H1 (cell line): ENCODE results near the gene GIT1. TPM values are rescaled to one million over a fixed set of nuclear protein-coding genes. Genes with fewer than 3 reads are reported as not detected.

Experiments
- CTCF ChIA-PET: fragments of 300-600 bp; sonication (Branson Sonifier 250); formaldehyde crosslinking; loops from one replicate; lab custom pipeline; 2021; ENCODE audit not compliant: partially characterized antibody; lab: Charles Lee
- POLR2A ChIA-PET: fragments of 300-600 bp; sonication (Branson Sonifier 250); formaldehyde crosslinking; loops from one replicate; lab custom pipeline; 2021; ENCODE audit warnings: inconsistent platforms; ENCODE audit not compliant: partially characterized antibody; lab: Charles Lee
- DNase-seq, 2 experiments: peaks; one replicate each; pipeline versions ENCODE4 v3.0.0 to v3.0.0-alpha.2; 2010 to 2022; ENCODE audit warnings: low spot score in 2 of 2, low read depth in 1 of 2, mixed read lengths in 1 of 2
- FAIRE-seq: peaks from 2 replicates; lab custom pipeline; 2011; peaks lifted over from hg19 to GRCh38; lab: Jason Lieb, UNC
- H2AFZ ChIP-seq: 2 replicates; pipeline ENCODE4 v1.8.1; 2012; ENCODE audit warnings: low read length, inconsistent platforms
- H2AK5ac ChIP-seq: 2 replicates; pipeline ENCODE4 v1.6.1; 2013; ENCODE audit warnings: low read depth, low read length
- H2BK120ac ChIP-seq: replicated peaks from 2 replicates; pipeline ENCODE3; 2013; ENCODE audit warnings: low read depth, low read length, inconsistent platforms
- H2BK12ac ChIP-seq: 2 replicates; pipeline ENCODE4 v1.6.1; 2013; ENCODE audit warnings: low read depth, low read length
- H2BK15ac ChIP-seq: 2 replicates; pipeline ENCODE4 v1.6.1; 2013; ENCODE audit warnings: low read length
- H2BK20ac ChIP-seq: 2 replicates; pipeline ENCODE4 v1.6.1; 2013; ENCODE audit warnings: low read length
- H2BK5ac ChIP-seq: 2 replicates; pipeline ENCODE4 v1.6.1; 2013; ENCODE audit warnings: low read depth, low read length
- H3K14ac ChIP-seq: 2 replicates; pipeline ENCODE4 v1.6.1; 2013; ENCODE audit warnings: inconsistent platforms; ENCODE audit not compliant: insufficient read length
- H3K18ac ChIP-seq: 2 replicates; pipeline ENCODE4 v1.6.1; 2013; ENCODE audit warnings: low read length; ENCODE audit errors: extremely low read depth
- H3K23ac ChIP-seq: 2 replicates; pipeline ENCODE4 v1.6.1; 2013; ENCODE audit warnings: inconsistent platforms; ENCODE audit not compliant: insufficient read length
- H3K23me2 ChIP-seq: 2 replicates; pipeline ENCODE4 v1.6.1; 2013; ENCODE audit warnings: low read depth, low read length
- H3K27ac ChIP-seq: 2 replicates; pipeline ENCODE4 v1.6.1; 2011; ENCODE audit warnings: low read depth, low read length, inconsistent platforms
- H3K27me3 ChIP-seq, 4 experiments: replicated peaks in 1 of 4; 1 replicate in 1 of 4; 2 replicates in 3 of 4; pipeline versions ENCODE4 v1.6.1 to v1.8.1; 2011 to 2013; ENCODE audit warnings: low read length in 3 of 4, mild to moderate bottlenecking in 3 of 4, inconsistent platforms in 2 of 4, mixed read lengths in 2 of 4, moderate library complexity in 1 of 4; ENCODE audit not compliant: control insufficient read depth in 3 of 4, insufficient read depth in 3 of 4; ENCODE audit errors: extremely low read depth in 1 of 4
- H3K36me3 ChIP-seq, 4 experiments: 2 replicates each; pipeline versions ENCODE4 v1.6.1 to v1.8.1; 2011 to 2013; ENCODE audit warnings: mild to moderate bottlenecking in 4 of 4, low read length in 3 of 4, moderate library complexity in 2 of 4, control low read depth in 1 of 4, inconsistent platforms in 1 of 4; ENCODE audit not compliant: insufficient read depth in 4 of 4, control insufficient read depth in 2 of 4
- H3K4ac ChIP-seq: replicated peaks from 2 replicates; pipeline ENCODE3; 2013; ENCODE audit warnings: low read length, low read depth, mixed read lengths, inconsistent platforms; ENCODE audit not compliant: insufficient read length
- H3K4me1 ChIP-seq, 4 experiments: replicated peaks in 1 of 4; 1 replicate in 1 of 4; 2 replicates in 3 of 4; pipeline versions ENCODE4 v1.6.1 to v1.8.1; 2011 to 2013; ENCODE audit warnings: low read length in 3 of 4, inconsistent platforms in 2 of 4, mixed read lengths in 1 of 4; ENCODE audit not compliant: insufficient read depth in 4 of 4, control insufficient read depth in 3 of 4
- H3K4me2 ChIP-seq, 2 experiments: 2 replicates each; pipeline versions ENCODE4 v1.6.1 to v1.8.1; 2011 to 2013; ENCODE audit warnings: low read depth in 2 of 2, low read length in 2 of 2, control low read depth in 1 of 2, inconsistent platforms in 1 of 2, mild to moderate bottlenecking in 1 of 2; ENCODE audit not compliant: insufficient read depth in 1 of 2
- H3K4me3 ChIP-seq, 4 experiments: fragments of 200-600, 300-600 bp in 1 of 4; sonication (generic), shearing (Covaris generic), sonication (Bioruptor Twin) in 1 of 4; 2 replicates each; pipeline versions ENCODE4 v1.5.1 to v1.8.1; 2011 to 2016; ENCODE audit warnings: low read length in 4 of 4, low read depth in 3 of 4, control low read depth in 2 of 4, inconsistent platforms in 2 of 4, mild to moderate bottlenecking in 2 of 4, mixed read lengths in 1 of 4, moderate library complexity in 1 of 4; ENCODE audit not compliant: insufficient read depth in 2 of 4; ENCODE audit errors: extremely low read depth in 1 of 4
- H3K56ac ChIP-seq: replicated peaks from 2 replicates; pipeline ENCODE3; 2013; ENCODE audit warnings: low read depth, mild to moderate bottlenecking, mixed read lengths, low read length, inconsistent platforms; ENCODE audit not compliant: insufficient read length
- H3K79me1 ChIP-seq: 2 replicates; pipeline ENCODE4 v1.6.1; 2013; ENCODE audit warnings: low read depth, low read length, control low read depth
- H3K79me2 ChIP-seq, 2 experiments: 2 replicates each; pipeline versions ENCODE4 v1.6.1 to v1.8.1; 2012 to 2013; ENCODE audit warnings: low read length in 2 of 2, mild to moderate bottlenecking in 2 of 2, inconsistent platforms in 1 of 2; ENCODE audit not compliant: insufficient read depth in 2 of 2, control insufficient read depth in 1 of 2
- H3K9ac ChIP-seq, 4 experiments: replicated peaks in 1 of 4; 1 replicate in 1 of 4; 2 replicates in 3 of 4; pipeline versions ENCODE4 v1.6.1 to v1.8.1; 2011 to 2013; ENCODE audit warnings: low read depth in 3 of 4, low read length in 3 of 4, control low read depth in 2 of 4, mild to moderate bottlenecking in 2 of 4, moderate library complexity in 2 of 4, inconsistent platforms in 1 of 4; ENCODE audit errors: extremely low read depth in 1 of 4
- H3K9me3 ChIP-seq, 2 experiments: 2 replicates each; pipeline versions ENCODE4 v1.6.1 to v1.8.1; 2012 to 2013; ENCODE audit warnings: mild to moderate bottlenecking in 2 of 2, moderate library complexity in 2 of 2, control low read depth in 1 of 2, inconsistent platforms in 1 of 2, low read depth in 1 of 2, low read length in 1 of 2, mixed read lengths in 1 of 2; ENCODE audit not compliant: insufficient read depth in 2 of 2
- H4K20me1 ChIP-seq, 2 experiments: replicated peaks in 1 of 2; 2 replicates each; pipeline versions ENCODE3 to v1.8.1; 2011 to 2013; ENCODE audit warnings: inconsistent platforms in 2 of 2, low read length in 2 of 2, mild to moderate bottlenecking in 1 of 2; ENCODE audit not compliant: insufficient read depth in 2 of 2, control insufficient read depth in 1 of 2
- H4K5ac ChIP-seq: 2 replicates; pipeline ENCODE4 v1.6.1; 2013; ENCODE audit warnings: low read length, low read depth, mixed read lengths, inconsistent platforms; ENCODE audit not compliant: insufficient read length
- H4K8ac ChIP-seq: 2 replicates; pipeline ENCODE4 v1.8.0; 2013; ENCODE audit warnings: mild to moderate bottlenecking, moderate library complexity, low read length, inconsistent platforms; ENCODE audit not compliant: insufficient read depth; ENCODE audit errors: extremely low read depth
- H4K91ac ChIP-seq: replicated peaks from 2 replicates; pipeline ENCODE3; 2013; ENCODE audit warnings: low read length, mixed read lengths, inconsistent platforms; ENCODE audit not compliant: insufficient read length
- E2F6 ChIP-seq: IDR thresholded peaks from 2 replicates; pipeline ENCODE4 v1.6.1; 2012; ENCODE audit warnings: inconsistent platforms
- NANOG ChIP-seq: IDR thresholded peaks from 2 replicates; pipeline ENCODE4 v1.6.1; 2011; ENCODE audit warnings: low read length, low read depth, mild to moderate bottlenecking, inconsistent platforms; ENCODE audit not compliant: insufficient read depth, poor library complexity, severe bottlenecking
- WGBS, 2 experiments: shearing (Covaris generic) in 1 of 2; methylation state at CpG; one replicate each; pipeline versions ENCODE4 v1.1.6 to v1.1.7; 2013 to 2015; ENCODE audit warnings: low lambda C conversion rate in 2 of 2, mixed read lengths in 2 of 2, inconsistent platforms in 1 of 2, low coverage in 1 of 2, missing lambda C conversion rate in 1 of 2; ENCODE audit not compliant: insufficient replicate concordance in 2 of 2, insufficient coverage in 1 of 2, insufficient read length in 1 of 2; ENCODE audit errors: extremely low coverage in 1 of 2, missing lambda C conversion rate in 1 of 2; 5-methylcytosine and 5-hydroxymethylcytosine counted together
- polyA plus RNA-seq, 7 experiments: library from polyadenylated mRNA; depleted of rRNA in 3 of 7; stranded (reverse) in 5 of 7; unstranded in 2 of 7; fragments of >200 nt in 5 of 7; fragments of 200-250 nt in 2 of 7; gene quantifications; 1 replicate in 5 of 7; 2 replicates in 1 of 7; 4 replicates in 1 of 7; pipeline versions ENCODE4 v1.2.1 to v1.2.3, GENCODE V29; 2011 to 2013; ENCODE audit warnings: missing spikeins in 2 of 7, mixed read lengths in 2 of 7
- total RNA-seq: library from RNA; stranded (reverse); fragmentation: NEBNext Ultra II Directional; extraction: Animal tissue kit (Norgen Biotek cat#: 25700); gene quantifications from 2 replicates; pipeline ENCODE4 v1.2.1, GENCODE V29; 2021

Gene GIT1
- total and polyA plus RNA-seq, 2 of the 8 experiments (the other 6 are each of a cell fraction or from before 2014, with no cell fraction given) = 62.4 to 63.0 TPM

- Histone ChIP-seq H4K8ac (no peak overlapping the region), H3K27me3 (no peaks in the 10 kb centered on the region), H3K56ac (no peak overlapping the region), H3K4me1 (no peaks in the 10 kb centered on the region), H3K23me2 (no peaks in the 10 kb centered on the region), H3K4ac (no peak overlapping the region), H3K36me3 (peaks cover 6 to 18% (median 11%) of the 10 kb centered on the region in 4 experiments), H2BK5ac (no peak overlapping the region), H3K14ac (no peak overlapping the region), H4K91ac (no peak overlapping the region), H2BK20ac (no peak overlapping the region), H3K4me2 (no peak overlapping the region), H3K9ac (no peak overlapping the region), H3K79me1 (no peaks in the 10 kb centered on the region), H4K20me1 (no peaks in the 10 kb centered on the region), H2AK5ac (no peak overlapping the region), H3K9me3 (no peaks in the 10 kb centered on the region), H3K27ac (no peak overlapping the region), H2BK12ac (no peak overlapping the region), H3K79me2 (no peaks in the 10 kb centered on the region), H3K23ac (no peak overlapping the region), H2BK120ac (no peak overlapping the region), H3K4me3 (no peak overlapping the region), H4K5ac (no peak overlapping the region), H2AFZ (no peak overlapping the region), H3K18ac (no peak overlapping the region), H2BK15ac (no peak overlapping the region)
- TF ChIP-seq E2F6 = no peak
- no peak for TF ChIP-seq NANOG
- POLR2A ChIA-PET = no interaction called here
- no peak for FAIRE-seq
- DNase-seq = no peak
- 86% methylated on average over 4 of the region's 4 CpGs; no CpG with 5 or more reads in 1 of the 2 experiments for WGBS, 2 experiments
- CTCF ChIA-PET = interaction anchor here (0.6 kb wide), 2 partner anchors 108 to 175 kb away, joined by 3 to 5 read pairs; no protein-coding TSS in a partner anchor
Measured at GRCh38 chr17:29544066-29544465, 45.4 kb downstream of the GIT1 start.
